HT-29 (cell line): Measurements from ENCODE around the gene DEXI. TPM values are rescaled to one million over a fixed set of nuclear protein-coding genes. Genes with fewer than 3 reads are reported as not detected.
"Not testable (repeated sequence)": the region's sequence is repeated elsewhere in the genome, so short reads cannot be mapped to it uniquely, and the experiment has no call there.

Source experiments
- DNase-seq: peaks from one replicate; pipeline ENCODE4 v3.0.0-alpha.2; 2015; ENCODE audit warnings: low spot score
- total RNA-seq: library from RNA; depleted of rRNA; stranded (reverse); fragments of >200 nt; shearing (Covaris generic); gene quantifications from 2 replicates; pipeline ENCODE4 v1.2.3, GENCODE V29; 2014

The DEXI gene
- total RNA-seq, 1 experiment from 2014 or later, result 54.8 TPM

- peak; percentile 21 for DNase-seq
Measured at GRCh38 chr16:10941127-10941933, 938 bp downstream of the DEXI start.

- DNase-seq, result no peak
Measured at GRCh38 chr16:10940501-10941079, 1.7 kb downstream of the DEXI start.

- DNase-seq, result no peak
Measured at GRCh38 chr16:10939649-10940234, 2.5 kb downstream of the DEXI start.

- DNase-seq, result no peak
Measured at GRCh38 chr16:10938796-10939648, 3.2 kb downstream of the DEXI start.

- DNase-seq, result no peak
Measured at GRCh38 chr16:10938321-10938720, 3.9 kb downstream of the DEXI start.

- no peak for DNase-seq
Measured at GRCh38 chr16:10937068-10937859, 5.0 kb downstream of the DEXI start.

- DNase-seq, result no peak
Measured at GRCh38 chr16:10936272-10936984, 5.8 kb downstream of the DEXI start.

- no peak for DNase-seq
Measured at GRCh38 chr16:10935226-10935915, 6.9 kb downstream of the DEXI start.

GRCh38 chr16:10934325-10935107 lies 7.8 kb downstream of the DEXI start:
- no peak for DNase-seq

GRCh38 chr16:10933865-10934264 lies 8.4 kb downstream of the DEXI start:
- no peak for DNase-seq

GRCh38 chr16:10932959-10933710 lies 9.1 kb downstream of the DEXI start:
- DNase-seq, result no peak

- no peak for DNase-seq
Measured at GRCh38 chr16:10931977-10932632, 10.2 kb downstream of the DEXI start.

GRCh38 chr16:10931134-10931533 lies 11.1 kb downstream of the DEXI start:
- no peak for DNase-seq

- DNase-seq, result no peak
Measured at GRCh38 chr16:10930755-10931093, 11.5 kb downstream of the DEXI start.

- no peak for DNase-seq
Measured at GRCh38 chr16:10929853-10930754, 12.2 kb downstream of the DEXI start.

GRCh38 chr16:10929097-10929496 lies 13.2 kb downstream of the DEXI start:
- DNase-seq, result not testable (repeated sequence)
